ENCODE data around the gene PARK7.

The PARK7 gene

DNA sequence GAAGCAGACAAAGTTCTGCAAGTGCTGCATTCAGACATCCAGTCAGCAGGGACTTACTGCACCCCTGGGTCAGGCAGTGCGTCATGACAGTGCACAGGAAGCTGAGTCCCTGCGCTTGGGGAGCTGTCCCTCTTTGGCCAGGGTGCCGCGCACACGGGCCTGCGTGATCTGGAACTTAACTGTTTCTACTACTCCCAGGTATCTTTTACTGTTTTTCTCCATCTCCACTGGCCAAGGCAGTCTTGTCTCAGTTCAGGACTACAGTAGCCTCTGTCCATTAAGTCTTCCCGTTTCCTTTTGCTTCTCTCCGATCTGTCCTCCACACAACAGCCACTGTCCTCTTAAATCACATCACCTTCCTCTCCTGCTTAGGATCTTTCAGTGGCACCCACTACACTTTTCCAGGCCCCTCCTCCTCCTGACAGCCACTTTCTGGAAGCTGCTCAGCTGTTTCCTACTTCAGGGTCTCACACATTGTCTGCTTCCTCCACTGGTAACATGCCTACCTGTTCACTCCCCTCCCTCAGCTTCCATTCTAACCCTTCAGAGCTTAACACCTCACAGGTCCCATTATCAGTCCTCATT is 48.7 kb downstream of the PARK7 start:
- no peak for DNase-seq (ENCODE audit: low read depth)

DNA sequence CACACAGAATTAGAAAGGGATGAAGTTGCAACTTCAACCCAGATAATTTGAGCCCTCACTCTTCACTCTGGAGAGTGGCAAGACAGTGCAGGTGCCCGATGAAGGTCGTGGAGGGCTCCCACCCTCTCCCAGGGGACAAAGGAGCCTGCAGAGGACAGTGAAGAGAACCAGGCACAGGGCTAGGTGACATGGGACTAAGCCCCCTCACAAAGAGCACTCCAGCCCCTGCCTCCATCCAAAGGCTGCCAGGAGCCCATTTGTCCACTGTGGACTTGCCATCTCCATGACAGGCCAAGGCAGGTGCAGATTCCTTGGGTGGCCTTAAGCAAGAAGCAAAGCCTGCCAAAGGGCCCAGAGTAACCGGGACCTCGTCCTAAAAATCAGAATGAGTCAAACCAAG is 49.5 kb downstream of the PARK7 start:
- no peak for DNase-seq (ENCODE audit: low read depth)

DNA sequence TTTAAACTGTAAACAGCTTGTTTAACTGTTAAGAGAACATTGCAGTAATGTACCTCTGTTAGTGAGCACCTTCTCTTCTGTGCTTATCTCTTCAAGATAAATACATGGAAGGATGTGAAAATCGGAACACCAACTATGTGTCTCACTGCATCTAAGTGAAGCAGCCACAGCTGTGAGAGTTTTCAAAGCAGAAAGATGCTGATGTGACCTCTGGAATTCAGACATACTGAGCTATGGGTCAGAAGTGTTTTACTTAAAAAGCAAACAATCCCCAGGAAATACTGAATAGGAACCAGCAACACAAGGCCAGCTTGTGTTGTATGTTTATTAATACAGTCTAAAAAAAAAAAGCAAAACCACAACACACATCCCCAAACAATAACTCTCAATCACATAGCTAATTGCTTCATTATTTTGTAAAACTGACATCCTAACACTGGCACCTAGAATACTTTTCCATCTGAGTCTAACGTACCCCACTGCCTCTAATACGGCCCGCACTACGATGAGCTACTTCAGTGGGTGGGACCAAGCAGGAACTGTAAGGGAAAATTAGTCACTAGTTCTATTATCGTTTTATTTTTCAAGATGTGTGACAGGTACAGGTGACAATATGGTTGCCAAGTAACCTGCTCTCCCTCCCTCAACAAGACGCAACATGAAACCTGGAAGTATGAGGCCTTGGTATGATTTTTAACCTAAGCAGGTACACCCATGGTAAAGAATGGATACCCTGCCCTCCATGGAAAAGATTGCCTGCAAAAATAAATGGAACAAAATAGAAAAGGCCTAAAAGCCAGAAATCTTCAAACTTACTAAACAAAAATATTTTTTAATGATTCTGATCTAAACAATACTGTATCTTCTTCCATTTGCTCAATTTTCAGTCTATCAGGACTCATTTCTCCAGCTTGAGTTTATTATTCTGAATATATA is 50.7 kb downstream of the PARK7 start:
- DNase-seq (ENCODE audit: low read depth) = no peak

DNA sequence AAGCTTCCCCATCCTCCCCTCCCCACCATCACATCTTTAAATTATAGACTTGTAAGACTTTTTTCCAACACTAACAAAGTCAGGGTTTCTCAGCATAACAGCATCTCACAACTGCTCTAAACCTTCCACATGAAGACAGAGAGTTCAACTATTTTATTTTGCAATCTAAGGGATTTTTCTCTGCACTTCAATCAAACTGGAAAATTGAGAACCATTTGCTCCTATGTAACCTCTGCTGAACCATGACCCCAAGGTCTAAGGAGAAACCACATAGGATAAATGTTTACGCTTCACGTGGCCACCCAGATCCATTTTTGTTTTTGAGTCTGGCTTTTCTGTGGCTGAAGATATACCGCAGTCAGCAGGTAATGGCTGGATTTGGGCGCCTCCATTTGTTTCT is 51.4 kb downstream of the PARK7 start:
- no peak for DNase-seq (ENCODE audit: low read depth)

DNA sequence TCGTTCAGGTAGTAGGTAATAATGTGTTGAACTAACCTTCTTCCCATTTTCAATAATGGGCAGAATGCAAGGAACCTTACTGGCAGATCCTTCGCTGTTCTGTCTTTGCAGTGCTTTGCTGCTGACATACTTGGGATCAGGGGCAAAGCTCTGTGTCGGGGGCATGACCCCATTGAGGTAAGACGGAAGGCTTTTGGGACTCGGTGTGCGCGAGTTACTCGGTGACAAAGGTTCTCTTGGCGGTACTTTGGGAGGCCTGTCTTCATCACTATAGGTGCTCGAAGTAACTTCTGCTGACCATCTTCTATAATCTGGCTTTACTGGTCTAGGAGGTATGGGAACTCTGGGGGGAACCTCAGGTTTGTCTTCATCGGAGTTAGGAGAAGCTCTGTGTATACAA is 51.9 kb downstream of the PARK7 start:
- DNase-seq (ENCODE audit: low read depth) = no peak

DNA sequence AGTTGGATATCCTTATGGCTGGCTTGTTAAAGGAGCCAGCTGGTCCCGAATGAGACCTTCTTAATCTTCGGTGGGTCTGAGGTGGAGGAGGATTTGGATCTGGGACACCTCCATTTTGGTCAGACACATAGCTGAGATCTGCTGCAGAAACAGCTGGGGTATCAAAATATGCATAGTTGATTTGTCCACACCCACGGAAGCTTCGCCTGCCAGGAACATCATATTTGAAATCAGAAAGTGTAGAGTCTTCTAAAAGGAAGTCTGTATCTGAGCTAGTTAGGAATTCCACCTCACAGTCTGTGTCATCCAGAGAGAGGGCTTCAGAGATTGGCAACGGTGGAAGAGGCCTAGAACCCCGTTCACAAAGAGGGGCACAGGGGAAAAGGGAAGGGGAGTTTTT is 52.3 kb downstream of the PARK7 start:
- DNase-seq (ENCODE audit: low read depth) = no peak

DNA sequence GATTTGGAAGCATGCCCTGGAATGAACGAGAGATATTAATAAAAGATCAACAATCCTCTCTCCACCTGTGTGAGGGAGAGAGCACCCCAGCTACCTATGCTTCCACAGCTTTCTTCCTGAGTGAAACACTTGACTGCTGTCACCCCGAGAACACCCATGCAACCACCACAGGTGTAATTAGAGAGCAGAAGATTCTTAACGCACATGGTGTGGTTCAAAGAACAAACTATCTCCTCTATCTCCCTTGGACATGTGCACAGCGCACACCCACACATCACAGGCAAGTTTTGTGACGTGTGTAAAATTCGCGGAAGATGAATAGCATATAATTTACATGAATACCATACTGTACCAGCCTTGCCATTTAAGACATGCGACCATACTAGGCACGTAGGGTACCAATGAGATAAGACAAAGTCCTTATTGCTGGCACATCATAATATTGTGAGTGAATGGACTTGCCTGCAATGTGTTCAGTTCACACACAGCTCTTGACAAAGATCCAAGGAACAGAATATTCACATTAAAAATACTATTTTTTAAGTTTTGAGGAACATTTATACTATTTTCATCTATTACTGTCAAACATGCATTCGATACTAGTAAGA is 53.0 kb downstream of the PARK7 start:
- DNase-seq (ENCODE audit: low read depth) = no peak

DNA sequence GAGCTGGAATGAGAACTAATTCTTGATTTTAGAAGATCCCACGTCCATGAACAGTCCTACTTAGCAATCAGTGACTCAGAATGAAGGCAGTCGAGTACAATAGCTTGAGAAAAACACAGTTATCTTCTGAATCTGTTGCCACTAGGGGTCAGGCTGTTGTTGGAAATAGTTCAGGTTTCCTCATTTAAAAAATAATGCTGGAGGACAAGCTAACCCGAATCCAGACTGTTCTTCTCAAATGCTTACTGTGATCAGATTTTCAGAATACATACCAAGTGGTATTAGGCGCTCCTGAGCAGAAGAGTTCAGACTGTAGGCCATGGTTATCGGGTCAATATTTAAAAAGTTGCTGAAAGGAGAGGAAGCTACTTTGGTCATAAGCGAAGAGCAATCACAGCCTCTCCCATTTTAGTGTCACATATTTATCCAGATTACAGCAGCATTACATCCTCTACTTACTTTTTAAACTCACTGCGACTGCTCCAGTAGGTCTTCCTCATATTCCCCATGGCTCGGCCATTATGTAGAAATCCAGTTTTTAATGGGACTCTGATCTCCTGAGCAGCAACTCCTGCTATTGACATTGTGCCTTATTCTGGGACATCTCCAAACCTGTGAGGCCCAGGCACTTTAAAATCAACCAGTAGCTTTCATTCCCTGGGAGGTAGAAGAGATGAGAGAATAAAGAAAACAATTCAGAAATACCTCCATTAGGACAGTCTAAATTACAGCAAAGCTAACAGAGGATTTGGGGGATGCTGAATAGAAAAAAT is 53.7 kb downstream of the PARK7 start:
- DNase-seq (ENCODE audit: low read depth) = peak; percentile 73

DNA sequence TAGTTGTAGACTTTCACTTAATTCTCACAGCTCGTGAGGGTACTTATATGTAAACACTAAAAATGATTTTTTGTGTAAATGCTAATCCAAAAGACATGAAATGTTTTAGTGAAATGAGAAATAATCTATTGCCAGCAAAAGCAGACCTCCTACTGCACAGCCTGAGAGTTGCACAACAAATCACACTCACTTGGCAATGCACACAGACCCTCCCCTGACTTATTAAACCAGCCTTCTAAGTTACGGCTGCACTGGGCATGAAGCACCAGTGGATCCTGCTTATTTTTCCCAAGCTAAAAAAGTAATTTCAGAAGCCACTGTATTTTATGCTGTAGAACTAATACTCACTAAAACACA is 54.3 kb downstream of the PARK7 start:
- no peak for DNase-seq (ENCODE audit: low read depth)

DNA sequence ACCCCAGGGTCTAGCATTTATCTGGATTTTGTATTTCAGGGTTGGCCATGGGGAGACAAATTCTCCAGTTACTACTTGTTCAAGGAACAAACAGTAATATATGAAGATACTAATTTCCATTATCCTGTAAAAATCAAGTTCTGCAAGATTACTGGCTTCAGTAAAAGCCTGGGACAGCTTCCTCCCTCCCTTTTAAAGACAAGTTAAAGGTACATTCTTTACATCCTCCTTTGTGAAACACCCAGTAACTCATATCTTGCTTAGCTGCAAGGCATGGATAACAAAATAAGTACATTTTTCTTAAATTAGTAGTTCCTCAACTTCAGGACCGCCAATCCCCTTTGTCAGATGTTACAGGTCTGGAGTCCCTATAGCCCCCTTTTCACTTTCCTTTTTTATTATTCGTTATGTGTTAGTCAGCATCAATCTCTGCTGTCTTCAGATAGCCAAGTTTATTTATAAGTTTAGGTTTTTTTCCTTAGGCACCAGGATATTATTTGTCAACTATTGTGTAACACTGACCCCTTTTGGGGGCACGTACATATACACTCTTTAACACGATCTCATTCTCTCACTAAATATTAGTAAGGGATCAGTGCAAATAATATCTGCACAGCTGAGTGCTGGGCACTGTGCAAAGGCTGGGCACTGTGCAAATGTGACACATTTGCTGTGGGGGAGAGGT is 54.8 kb downstream of the PARK7 start:
- no peak for DNase-seq (ENCODE audit: low read depth)

DNA sequence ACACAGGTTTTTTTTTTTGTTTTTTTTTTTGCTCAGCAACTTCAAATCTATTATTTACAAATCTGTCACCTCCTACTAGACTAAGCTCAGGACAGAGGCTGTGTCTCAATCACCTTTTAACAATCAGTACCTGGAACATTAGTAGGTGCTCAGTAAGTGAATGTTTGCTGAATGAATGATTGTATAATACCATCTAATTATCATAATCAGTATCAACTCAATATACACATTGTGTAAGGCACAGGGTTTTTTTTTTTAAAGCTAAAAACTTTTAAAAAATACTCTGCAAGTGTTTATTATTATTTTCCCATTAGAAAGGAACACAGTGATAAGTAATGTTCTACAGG is 55.4 kb downstream of the PARK7 start:
- DNase-seq (ENCODE audit: low read depth) = no peak

DNA sequence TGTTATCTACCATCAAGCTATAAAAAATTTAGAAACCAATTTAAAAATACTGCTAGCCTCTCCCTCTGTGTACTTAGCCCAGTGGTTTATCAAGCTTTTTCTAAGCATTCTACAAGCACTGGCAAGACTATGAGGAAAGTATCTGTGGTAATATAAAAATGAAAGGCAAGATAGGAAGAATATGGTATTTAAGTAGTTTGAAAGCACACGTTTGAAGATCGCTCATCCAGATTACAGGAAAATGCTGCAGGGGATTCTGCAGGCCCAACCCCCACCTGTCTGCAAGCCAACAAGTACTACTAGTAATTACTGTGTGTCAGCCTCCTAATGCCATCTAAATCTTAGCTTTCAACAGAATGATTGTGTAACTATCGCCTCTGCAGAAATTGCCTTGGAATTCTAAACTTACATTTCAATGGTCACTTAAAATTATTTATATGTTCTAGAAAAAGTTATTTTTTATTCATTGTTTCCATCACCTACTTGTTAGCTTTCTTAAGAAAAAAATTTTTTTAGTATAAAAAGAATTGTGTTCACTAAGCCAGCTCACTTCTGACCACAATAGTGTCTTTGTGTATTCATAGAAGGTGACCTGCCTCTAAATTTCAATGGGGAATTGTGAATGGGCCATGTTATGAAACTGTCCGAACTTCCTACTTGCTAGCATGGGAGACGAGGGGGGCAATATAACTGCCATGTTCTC is 56.1 kb downstream of the PARK7 start:
- DNase-seq (ENCODE audit: low read depth) = peak; percentile 32

DNA sequence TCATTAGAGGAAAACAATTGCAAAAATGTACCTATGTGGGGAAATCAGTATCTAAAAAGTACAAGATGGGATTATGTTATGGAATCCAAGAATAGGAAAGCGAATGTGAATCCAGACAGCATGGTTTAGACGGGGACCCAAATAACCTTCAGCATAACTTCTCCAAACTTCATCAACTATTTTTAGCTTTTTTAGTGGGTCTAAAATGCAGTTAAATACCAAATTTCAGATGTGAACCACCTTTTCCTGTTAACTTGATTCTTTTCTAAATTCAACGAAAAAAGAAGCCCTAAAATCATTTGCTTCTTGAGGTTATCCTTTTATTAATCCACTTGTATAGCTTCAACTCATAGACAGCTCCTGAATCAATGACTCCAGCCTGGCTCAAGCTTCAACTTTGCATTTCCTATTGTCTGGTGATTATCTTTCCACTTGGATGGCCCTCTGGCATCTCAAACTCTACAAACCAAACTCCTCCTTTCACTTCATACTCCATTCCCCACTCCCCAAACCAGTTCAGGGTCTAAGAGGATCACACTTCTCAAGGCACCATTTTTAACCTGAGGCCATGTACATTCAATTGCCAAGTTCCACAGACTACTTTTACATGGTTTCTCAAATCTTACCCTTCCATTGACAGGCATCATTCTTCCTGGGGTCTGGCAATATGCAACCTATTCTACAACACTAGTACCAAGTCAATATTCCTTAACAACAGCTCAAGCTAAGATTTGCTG is 57.1 kb downstream of the PARK7 start:
- no peak for DNase-seq (ENCODE audit: low read depth)

DNA sequence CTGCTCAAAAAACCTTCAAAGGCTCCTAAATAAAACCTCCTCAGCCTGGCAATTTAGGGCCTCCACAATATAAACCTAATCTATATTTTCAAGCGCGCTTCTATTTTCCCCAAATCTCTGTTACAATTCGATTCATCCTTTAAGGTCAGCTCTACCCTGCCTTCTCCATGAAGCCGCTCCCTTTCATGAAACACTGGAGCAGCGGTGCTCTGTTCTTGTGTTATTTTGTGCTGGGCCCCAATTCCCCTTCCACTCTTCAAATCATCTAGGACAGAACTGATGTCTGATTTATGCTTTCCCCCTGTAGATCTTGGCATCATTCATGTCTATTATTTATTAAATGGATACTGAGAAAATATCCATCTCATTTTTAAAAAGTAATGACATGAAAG is 57.7 kb downstream of the PARK7 start:
- no peak for DNase-seq (ENCODE audit: low read depth)

DNA sequence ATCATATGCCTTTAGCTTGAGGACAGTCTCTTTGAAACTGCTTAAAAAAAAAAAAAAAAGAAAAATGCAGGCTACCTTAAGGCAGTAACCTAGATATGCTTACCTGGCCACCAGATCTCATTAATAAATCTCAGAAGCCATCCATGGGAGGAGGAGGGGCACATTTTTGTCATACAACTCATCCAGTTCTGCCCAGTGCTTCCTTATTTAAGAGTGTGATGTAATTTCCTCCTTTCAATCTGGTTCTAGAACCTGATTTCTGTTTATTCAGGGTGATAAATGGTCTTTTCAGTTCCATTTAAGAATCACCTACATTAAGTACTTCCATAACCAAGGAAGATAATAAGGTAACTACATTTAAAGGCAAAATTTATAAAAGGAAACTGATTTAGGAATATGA is 58.5 kb downstream of the PARK7 start:
- no peak for DNase-seq (ENCODE audit: low read depth)

DNA sequence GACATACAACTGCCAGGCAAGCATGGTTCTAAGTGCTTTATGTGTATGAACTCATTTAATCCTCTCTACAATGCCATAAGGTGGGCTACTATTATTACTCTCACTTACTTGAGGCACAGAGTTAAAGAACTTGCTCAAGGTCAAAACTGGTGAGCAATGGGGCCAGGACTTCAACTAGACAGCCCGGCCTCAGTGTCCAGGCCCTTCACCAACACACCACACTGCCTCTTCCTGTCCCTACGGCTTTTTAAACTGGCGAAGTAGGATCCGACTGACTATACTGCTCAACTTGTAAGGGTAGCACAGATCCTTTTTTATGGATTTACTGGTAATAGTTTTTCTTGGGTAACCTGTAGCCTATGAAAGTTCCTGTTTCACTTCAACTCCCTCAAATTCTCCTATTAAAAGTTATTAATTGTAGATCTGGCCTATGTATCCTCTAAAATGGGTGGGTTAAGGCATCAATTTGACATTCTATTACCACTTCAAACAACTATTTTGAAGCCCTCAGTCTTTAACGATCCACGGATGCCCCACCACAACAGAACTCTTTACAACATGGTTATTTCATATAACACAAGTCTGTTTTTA is 60.3 kb downstream of the PARK7 start:
- DNase-seq (ENCODE audit: low read depth) = no peak

DNA sequence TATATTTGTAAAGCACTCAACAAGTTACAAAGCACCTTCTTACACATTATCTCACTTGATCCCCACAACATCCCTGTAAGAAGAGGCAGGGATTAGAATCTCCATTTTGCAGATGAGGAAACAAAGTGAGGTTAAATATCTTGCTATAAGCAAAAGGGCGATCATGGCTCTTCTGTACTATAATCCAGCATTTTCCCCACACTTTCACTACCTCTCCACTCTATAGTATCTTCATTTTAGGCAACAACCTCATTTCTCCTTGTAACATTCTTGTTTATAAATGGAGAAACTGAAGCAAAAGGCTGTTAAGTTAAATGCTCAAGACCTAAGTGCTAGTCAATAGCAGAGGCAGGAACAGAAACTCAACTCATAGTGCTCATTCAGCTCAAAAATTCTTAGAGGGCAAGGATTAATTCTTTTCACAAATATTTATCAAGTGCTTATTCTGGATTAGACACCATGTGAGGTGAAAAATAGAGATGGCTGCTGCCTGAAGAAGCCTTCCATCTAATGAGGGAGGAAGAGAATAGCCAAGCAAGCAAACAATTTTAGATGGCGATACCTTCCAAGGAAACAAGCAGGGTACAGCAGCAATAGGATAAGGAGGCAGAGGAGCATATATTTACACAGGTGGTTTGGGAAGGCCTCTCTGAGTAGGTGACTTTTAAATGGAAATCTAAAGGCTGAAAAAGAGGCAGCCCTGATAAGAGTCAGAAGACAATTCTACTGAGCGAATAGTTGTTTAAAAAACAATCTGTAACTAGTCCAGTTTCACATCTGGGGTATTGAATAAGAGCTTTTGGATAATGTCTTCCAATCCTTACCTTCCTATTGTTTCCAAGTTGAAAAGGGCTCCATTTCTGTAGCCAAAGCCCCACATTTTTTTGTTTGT is 61.1 kb downstream of the PARK7 start:
- DNase-seq (ENCODE audit: low read depth) = no peak

DNA sequence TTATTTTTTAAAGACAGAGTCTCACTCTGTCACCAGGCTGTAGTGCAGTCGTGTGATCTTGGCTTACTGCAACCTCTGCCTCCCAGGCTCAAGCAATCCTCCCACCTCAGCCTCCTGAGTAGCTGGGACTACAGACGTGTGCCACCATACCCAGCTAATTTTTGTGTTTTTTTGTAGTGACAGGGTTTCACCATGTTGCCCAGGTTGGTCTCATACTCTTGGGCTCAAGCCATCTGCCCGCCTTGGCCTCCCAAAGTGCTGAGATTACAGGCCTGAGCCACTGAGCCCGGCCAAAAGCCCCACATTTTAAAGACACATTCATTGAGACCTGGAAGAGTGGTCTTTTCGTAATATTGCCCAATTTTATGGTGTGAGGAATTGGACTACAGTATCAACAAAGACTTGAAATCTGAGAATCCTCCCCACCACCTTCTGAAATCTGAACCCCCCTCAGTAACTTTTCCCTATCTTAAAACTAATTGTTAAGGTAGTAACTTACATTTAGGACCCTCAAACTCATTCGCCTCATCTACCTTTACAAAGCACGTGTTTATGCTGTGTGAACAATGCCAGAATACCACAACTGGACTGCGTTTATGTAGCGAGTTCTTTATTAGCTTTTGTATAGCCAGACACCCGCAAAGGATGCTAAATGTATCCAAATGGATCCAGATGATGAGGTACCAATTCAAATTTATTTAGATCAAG is 61.9 kb downstream of the PARK7 start:
- no peak for DNase-seq (ENCODE audit: low read depth)

DNA sequence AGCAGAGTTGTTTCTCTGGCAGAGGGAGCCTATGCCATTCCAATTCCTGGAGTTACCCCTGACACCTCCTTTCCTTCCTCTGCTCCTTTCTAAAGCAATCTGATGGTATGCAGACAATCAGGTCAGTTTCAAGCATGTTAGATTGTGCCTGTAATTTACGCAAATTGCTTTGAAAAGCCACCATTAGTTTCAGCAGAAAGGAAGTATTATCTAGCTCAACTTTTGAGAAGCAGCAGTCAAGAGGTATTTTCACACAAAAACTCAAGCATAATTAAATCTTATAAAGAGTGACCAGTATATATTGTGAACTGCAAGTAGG is 62.4 kb downstream of the PARK7 start:
- no peak for DNase-seq (ENCODE audit: low read depth)

Measured in GM04504 (cell line).